NCI-H345 treated with DMSO at 0.1 percent for 48 hours (cell line): ENCODE measurements around the gene TTLL12.

Experiments
- DNase-seq: peaks from one replicate; lab custom pipeline; 2025; ENCODE audit not compliant: unreplicated experiment; lab: John Stamatoyannopoulos, UW

Gene TTLL12

DNA sequence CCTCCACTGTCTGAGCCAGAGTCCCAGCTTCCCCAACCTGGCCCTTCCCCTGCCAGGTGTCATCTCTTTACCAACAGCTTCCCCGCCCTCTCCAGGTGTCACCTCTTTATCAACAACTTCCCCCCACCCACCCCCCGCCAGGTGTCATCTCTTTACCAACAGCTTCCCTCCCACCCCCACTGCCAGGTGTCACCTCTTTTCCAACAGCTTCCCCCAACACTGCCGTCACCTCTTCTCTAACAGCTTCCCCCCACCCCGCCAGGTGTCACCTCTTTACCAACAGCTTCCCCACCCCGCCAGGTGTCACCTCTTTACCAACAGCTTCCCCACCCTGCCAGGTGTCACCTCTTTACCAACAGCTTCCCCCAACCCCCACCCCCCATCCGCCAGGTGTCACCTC lies 29.8 kb upstream of the TTLL12 start:
- no peak for DNase-seq

DNA sequence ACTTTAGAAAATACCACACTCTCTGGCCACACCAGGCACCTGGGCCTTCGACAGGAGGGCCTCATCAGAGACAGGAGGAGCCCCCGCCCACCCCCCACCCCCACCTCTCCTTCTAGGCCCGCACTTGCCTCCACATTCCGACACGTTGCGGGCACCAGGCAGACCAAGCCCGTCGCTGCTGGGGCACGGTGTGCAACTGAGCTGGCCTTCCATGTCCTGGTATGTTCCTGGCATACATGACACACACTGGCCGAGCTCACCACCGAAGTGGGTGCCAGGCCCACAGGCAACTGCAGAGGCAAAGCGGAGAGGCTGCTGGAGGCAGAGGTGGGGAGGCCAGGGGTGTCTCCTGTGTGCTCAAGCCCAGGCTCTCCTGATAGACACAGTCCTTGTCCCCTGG lies 27.0 kb upstream of the TTLL12 start:
- DNase-seq = no peak

DNA sequence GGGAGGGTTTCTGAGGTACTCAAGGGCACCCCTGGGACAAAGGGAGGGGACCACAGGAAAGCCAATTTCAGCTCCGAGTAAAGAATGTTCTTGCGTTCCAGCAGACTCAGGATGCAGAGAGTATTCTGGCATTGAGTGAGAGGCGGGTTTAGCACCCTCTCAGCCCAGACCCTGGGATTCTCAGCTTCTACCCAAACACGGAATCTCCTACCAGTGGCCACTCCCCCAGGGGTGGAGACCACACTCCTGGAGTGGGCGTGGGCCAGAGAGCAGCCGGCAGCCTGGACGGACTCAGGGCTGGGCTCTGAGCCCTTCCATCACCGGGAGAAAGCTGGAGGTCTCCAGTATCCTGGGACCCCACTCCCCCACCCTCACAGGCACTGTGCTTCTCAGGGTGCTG lies 26.1 kb upstream of the TTLL12 start:
- no peak for DNase-seq

DNA sequence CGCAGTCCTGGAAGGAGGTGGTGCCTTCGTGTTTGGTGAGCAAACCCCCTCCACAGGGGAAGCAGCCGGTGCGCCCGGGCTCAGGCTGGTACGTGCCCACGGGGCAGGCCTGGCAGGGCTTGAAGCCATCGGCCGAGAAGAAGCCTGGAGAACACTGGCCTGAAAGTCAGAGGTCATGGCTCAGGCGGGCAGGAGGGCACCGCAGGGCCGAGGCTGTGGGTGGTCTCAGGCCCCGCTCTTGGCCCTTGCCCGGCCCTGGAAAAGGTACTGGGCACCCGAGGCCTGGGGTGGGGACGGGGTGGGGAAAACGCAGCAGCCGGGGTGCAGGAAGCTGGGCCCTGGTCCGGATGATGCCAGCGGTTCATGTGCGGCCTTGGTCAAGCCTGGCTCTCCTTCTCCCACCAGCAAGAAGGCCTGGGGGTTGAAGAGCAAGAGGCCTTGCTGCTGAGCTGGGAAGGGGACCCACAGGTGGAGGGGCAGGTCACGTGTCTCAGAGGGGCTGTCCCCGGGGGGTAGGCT lies 25.6 kb upstream of the TTLL12 start:
- no peak for DNase-seq

DNA sequence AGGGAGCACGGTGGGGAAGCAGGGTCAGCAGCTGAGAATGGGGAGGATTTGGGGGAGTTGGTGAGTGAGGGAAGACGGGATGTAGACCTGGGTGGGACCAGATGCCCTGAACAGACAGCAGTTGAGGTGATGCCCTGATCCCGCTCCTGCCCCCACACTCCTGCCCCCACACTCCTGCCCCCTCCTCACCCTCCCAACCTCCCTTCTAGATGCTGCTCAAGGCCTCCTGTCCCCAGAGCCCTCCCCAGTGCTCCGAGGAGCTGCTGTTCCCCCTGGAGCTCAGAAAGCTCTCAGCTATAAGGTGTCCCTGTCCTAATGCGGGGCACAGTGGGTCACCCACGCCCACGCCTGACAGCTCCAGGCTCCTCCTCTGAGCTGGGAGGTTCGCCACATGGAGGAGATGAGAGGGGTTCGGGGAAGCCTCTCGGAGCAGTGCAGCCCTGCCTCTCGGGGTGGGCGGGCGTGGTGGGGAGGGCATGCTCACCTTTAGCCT lies 25.1 kb upstream of the TTLL12 start:
- no peak for DNase-seq

DNA sequence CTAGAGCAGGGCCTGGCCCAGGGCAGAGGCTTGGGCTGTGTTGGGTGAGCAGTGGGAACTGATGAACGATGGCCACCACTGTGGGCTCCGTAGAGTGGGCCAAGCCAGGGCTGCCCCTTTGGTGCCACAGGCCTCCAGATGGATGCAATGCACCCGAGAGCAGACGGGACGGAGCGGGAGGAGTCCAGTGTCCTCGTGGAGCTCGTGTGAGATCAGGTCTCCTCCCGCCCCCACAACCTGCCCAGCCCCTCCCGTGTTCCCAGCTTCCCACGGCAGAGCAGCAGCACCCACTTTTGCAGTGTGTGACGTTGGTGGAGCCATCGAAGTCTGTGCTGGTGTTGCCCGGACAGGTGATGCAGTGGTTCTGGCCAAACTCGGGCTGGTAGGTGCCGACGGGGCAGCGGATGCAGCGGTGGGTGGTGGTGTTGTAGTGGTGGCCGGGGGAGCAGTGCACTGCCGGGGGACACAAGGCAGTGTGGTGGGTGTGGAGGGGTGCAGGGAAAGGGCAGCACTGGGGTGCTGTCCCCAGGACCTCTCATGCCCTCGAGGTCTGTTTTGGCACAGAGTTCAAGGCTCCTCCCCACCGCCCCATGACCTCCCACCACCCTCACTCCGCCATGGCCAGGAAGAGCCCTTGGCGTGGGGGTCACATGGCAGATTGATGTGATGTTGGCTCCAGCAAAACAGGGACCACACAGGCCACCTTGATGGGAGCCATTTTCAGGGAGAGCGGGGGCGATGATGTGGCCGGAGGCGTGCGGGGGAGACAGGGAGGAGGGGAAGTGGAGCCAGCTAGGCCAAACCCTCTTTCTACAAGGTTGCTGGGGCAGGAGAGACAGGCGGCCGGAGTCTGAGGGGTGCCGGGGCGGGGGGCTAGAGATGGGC lies 23.9 kb upstream of the TTLL12 start:
- no peak for DNase-seq

DNA sequence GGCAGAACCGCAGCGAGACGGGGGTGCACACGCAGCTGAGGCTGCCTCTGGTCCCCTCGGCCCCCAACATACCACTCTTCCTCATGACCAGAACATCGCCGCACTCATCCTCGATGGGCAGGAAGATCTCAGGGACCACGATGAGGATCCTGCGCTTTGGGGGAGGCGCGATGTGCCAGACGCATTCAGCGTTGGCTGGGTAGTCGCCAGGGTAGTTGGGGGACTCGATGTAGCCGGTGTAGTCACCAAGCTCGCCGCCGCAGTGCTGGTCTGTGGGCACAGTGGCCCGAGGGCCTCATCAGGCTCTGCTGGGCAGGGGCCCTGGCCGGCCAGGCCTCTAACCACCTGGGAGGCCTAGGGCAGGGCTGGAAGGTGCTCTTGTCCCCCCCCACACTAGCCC lies 23.0 kb upstream of the TTLL12 start:
- no peak for DNase-seq

DNA sequence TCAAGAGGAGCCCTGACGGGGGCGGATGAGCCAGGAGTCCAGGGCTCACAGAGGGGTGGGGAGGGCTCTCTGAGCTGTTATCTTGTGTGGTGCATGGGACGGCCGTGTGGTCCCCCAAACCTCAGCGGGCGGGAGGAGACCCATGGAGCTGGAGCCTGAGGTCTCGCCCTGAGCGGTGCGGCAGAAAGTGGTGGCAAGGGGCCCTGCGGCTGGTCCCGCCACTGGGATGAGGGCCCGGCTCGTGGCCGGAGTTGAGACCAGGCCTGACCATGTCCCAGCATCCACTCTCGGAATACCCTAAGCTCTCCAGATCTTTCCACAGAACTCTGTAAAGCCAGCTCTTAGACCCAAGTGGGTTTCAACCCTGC lies 22.6 kb upstream of the TTLL12 start:
- no peak for DNase-seq

DNA sequence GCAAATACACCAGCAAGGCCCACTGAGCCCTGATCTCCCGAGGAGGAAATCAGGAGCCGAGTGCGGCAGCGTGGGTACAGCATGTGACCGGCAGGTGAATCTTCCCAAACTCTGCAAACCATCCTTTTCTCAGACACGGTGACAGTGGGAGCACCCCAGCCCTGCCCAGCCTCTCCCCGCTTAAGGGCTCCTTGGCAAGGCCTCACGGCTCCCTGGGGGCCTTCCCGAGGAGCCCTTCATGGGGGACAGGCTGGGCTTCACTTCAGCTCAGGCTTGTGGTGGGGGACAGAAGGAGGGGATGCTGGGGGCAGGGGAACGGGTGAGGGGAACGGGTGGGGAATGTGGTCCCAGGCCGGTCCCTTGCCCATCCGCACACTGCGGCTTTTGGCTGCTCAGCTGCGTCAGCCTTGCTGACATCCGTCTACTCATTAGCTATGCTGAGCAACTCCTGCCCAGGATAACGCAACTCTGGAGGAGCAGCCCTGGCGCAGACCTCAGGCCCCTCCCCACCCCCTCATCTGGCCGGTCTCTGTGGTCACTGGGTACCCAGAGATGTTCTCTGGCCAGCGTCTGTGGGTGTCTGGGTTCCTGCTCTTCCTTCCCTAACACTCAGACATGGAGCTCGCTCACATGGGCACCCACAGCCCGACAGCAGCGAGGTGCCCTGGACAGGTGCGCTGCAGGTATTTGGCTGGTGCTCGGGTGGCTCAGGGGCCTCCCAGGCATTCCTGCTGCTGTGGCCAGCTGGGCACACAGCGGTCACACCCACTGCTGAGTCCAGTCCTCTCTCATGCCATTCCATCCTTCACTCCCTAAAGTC lies 22.0 kb upstream of the TTLL12 start:
- DNase-seq = no peak

DNA sequence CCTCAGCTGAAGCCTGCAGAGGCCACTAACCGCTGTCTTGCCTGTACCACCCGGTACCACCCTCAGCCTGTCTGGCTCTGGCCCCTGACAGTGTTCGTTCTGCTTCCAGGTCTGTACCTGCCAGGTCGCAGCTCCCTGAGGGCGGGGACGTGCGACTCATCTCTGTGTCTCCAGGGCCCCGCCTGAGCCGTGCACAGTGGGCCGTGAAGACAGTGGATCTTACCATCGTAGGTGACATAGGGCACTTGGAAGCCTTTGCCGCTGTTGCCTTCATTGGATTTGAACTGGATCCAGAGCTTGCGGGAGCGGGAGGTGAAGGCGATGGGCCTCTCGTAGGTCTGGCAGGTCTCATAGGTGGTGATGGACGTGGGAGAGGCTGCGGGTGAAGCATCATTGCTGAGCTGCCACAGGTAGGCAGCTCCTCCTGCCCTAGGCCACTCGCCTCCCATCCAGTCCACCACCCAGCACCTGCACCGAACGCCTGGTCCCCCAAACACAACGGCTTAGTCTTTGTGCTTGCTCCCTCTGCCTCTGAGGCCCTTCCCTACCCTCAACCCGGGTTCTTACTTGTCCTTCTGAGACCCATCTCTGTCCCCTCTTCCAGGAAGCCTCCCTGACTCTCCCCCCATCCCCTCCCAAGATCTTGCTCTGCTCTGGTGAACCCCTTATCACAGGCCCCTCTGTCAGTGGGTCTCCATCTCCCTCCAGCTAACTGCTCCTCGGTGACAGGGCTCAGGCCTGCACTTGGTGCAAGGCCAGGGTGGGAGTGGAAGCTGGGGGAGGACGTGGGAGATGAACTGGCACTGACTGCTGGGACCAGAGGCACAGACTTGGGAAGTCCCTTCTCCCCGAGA lies 21.1 kb upstream of the TTLL12 start:
- DNase-seq = no peak

DNA sequence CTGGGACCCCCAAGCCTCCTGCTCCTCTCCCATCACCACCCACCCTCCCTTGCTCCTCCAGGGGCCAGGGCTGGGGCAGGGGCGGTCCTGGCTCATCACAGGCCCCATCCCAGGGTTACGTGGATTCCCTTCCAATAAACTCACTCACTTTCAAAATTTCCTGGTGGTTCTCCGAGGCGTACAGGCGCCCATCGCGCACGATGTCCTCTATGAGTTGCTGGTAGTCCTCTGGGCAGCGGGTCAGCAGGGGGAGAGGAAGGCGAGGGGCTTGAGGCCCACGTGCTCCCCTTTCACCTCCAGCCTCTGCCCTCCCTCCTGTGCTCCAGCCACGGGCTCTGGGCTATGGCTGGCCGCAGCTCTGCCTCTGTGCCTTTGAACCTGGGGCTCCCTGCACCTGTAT lies 20.5 kb upstream of the TTLL12 start:
- no peak for DNase-seq

DNA sequence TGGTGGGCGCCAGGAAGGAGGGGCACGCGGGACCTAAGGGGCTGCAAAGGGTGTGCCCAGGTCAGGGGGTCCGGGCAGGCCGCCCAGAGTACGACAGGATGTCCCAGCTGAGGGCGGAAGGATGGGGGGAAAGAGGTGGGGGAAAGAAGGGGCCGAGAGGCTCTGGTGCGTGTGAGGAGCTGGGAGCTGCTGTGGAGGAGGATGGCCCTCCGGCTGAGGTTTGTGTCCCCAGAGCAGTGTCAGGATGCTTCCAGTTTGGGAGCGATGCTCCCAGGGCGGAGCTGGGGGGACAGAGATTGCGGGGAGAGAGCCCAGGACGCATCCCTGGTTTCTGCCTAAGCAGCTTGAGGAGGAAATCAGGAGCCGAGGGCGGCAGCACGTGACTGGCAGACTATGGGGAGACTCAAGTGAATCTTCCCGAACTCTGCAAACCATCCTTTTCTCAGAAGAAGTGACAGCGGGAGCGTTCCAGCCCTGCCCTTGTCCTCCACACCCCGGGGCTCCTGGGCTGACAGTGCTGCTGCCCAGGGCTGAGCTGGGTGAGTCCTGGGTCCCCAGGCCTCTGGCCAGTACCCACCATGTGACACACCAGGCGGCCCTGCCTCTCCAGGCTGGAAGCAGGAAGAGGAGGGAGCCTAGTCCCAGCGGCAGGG lies 19.7 kb upstream of the TTLL12 start:
- no peak for DNase-seq

DNA sequence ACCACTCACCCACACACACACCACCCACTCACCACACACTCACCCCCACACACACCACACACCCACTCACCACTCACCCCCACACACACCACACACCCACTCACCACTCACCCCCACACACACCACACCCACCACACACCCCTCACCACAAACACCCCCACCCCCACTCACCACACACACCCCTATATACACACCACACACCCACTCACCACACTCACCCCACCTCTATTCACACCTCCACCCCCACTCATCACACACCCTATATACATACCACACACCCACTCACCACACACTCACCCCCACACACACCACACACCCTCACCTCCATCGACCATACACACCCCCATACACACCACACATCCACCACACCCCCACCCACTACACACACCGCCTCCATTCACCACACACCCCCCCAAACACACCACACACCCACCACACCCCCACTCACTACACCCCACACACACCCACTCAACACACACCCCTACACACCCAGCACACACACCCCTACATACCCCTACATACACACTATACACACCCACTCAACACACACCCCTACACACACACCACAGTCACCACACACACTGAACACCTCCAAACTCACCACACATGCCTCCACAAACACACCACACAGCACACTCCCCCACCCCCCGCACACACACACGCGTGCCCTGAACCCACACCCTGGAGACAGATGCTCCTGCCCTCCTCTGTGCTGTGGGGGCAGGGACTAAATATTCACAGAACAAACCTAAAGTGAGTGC lies 19.0 kb upstream of the TTLL12 start:
- no peak for DNase-seq

DNA sequence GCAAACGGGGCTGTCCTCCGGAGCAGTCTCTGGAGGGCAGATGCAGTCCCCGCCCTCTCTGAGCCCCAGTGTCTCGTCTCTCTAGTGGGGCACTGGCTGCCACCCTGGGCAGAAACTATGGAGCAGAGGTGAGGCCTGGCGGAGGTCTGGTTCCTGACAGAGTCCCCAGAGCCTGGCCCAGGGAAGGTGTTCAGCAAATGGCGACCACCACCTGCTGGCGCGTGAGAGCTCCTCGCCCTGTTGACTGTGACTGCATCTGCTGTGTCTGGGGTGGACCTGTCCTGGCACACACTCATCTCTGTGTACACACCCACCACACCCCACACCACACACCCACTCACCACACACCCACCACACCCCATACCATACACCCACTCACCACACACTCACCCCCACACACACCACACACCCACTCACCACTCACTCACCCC lies 18.3 kb upstream of the TTLL12 start:
- no peak for DNase-seq

DNA sequence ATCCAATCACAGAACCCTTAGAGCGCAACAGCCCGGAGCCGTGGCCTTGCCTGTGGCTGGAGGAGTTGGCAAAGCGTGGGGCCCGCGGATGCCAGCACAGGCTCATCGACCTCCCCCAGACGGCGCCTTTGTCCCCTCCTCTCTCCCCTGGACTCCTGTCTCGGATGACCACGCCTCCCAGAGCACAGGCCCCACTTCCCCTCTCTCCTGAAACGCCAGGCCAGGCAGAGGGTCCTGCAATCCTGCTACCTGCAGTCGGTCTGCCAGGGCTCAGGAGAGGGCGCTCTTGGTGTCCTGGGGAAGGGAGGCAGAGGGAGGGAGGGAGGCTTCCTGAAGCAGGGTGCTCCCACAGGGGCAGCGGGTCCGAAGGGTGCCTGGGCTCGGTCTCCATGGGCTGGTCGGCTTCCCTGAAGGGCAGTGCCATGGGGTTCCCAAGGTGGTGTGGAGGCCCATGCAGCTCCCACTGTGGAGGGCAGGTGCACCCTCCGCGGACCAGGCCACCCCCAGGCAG lies 16.6 kb upstream of the TTLL12 start:
- no peak for DNase-seq

DNA sequence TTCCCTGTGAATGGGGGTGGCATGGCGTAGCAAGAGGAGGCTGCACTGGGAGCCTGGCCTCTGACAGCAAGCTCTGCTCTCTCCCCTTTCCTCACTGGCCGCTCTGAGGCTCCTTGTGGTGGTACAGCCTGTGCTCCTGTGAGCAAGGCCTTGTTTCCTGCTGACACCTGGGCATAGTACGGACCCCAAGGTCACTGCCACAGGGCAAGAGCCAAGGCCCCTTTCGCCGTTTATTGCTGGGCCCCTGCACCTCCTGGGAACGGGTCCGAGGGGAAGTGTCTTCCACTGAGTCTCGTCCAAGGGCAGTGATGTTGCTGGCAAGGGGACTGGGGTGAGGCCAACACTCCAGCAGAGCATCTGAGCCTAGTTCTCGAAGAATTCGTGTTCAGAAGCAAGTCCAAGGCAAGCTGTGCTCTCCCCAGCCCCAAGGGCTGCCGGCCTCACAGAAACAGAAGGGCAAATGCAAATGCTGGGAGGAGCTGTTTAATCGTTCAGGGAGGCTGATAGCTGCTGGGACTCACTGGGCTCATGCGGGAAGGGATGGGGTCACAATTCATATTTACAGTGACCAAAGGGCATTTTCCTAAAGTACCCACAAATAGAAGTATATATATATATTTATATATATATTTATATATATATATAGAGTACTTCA lies 15.9 kb upstream of the TTLL12 start:
- DNase-seq = no peak

DNA sequence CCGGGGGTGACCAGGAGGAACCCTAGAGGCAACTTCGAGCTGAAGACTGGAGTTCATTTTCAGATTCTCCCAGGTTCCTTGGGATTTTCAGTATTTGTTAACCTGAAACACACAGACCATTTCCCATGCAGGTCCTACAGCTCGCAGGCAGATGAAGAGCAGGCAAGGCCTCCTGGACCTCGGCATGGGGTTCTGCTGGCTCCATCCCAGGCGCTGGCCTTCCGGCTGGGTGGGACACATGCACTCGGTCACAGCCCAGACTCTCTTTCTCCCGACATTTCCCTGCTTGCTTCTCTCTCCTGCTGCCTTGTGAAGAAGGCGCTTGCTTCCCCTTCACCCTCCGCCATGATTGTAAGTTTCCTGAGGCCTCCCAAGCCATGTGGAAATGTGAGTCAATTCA lies 15.4 kb upstream of the TTLL12 start:
- DNase-seq = no peak

DNA sequence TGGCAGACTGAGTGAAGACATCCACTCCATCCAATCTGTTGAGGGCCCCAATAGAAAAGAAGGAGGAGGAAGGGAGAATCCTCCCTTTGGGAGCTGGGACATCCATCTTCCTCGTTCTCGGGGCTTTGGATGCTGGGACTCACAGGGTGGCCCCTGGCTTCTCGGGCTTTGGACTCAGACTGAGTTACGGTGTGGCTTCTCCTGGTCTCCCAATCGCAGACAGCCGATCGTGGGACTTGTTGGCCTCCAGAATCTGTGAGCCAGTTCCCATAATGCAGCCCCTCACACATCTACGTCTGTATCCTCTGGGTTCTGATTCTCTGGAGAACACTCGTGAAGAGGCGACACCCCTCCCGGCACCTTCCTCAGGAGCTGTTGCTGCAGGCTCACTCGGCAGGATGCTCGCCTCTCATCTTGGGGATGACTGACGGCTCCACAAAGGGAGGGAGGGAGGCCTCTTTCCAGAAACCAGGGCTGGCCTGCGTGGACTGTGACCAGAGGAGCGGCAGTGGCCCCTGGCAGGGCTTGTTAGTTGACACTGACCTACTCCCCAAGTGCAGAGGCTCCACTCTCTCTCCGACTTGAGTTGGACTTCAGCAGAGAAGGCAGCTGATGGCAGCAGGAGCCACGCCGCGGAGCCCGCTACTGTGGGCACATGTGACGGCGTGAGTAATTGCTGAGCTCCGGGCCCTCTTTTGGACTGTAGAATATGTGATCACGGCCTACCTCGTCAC lies 14.7 kb upstream of the TTLL12 start:
- DNase-seq = no peak
